Brain microvascular endothelial cell (primary cell): ENCODE results near the gene PGPEP1.

Source experiments
- DNase-seq: peaks from one replicate; pipeline ENCODE4 v3.0.0-alpha.2; 2020
- H3K27ac ChIP-seq: fragments of 250-450 bp; sonication (Bioruptor Pico); 2 replicates; pipeline ENCODE4 v1.5.1; 2020; ENCODE audit warnings: mild to moderate bottlenecking, moderate library complexity
- H3K27me3 ChIP-seq: fragments of 250-450 bp; sonication (Bioruptor Pico); replicated peaks from 2 replicates; pipeline ENCODE4 v1.5.1; 2020; ENCODE audit warnings: mild to moderate bottlenecking
- H3K36me3 ChIP-seq: fragments of 250-450 bp; sonication (Bioruptor Pico); replicated peaks from 2 replicates; pipeline ENCODE4 v1.5.1; 2020; ENCODE audit warnings: mild to moderate bottlenecking
- H3K4me3 ChIP-seq: 2 replicates; pipeline ENCODE4 v1.5.1; 2011; ENCODE audit warnings: low read depth, mild to moderate bottlenecking, control low read depth, low read length, moderate library complexity
- in situ Hi-C: cut with HindIII; loops from 2 replicates; pipeline ENCODE4 v1.10.0; 2017; ENCODE audit warnings: low sequenced_read_pairs, low pct_ligation_motif_present
- TF ChIP-seq, protein P1 (sequence below): IDR thresholded peaks from 2 replicates; pipeline ENCODE4 v1.5.1; 2011; ENCODE audit warnings: low read depth, mild to moderate bottlenecking, moderate library complexity, low read length, control low read depth, inconsistent platforms; ENCODE audit errors: missing control alignments

Gene PGPEP1

DNA sequence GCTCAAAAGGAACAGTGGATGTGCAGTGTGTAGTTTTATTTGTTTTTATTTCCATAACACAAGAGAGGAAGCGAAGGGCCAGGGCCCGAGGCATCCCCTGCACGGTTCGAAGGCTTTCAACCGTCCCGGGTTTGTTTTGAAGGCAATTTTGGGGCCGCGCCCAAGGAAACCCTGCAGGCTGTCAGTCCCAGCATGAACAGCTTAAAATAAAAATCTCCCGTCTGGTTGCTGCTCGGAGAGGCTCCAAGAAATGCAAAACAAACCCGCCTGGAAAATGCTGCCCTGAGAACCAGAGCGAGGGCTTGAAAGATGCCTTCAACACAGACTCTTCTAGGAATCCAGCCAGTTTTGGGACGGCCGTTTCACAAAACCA is 33.5 kb upstream of the PGPEP1 start:
- H3K27me3 ChIP-seq, result no peaks in the 10 kb centered on the region
- DNase-seq, result no peak
- in situ Hi-C loops, result no loop called here
- TF ChIP-seq, protein P1, sequence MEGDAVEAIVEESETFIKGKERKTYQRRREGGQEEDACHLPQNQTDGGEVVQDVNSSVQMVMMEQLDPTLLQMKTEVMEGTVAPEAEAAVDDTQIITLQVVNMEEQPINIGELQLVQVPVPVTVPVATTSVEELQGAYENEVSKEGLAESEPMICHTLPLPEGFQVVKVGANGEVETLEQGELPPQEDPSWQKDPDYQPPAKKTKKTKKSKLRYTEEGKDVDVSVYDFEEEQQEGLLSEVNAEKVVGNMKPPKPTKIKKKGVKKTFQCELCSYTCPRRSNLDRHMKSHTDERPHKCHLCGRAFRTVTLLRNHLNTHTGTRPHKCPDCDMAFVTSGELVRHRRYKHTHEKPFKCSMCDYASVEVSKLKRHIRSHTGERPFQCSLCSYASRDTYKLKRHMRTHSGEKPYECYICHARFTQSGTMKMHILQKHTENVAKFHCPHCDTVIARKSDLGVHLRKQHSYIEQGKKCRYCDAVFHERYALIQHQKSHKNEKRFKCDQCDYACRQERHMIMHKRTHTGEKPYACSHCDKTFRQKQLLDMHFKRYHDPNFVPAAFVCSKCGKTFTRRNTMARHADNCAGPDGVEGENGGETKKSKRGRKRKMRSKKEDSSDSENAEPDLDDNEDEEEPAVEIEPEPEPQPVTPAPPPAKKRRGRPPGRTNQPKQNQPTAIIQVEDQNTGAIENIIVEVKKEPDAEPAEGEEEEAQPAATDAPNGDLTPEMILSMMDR, result no peak
- no peak overlapping the region for H3K4me3 ChIP-seq
- H3K27ac ChIP-seq, result no peak overlapping the region
- H3K36me3 ChIP-seq, result peaks cover 4% of the 10 kb centered on the region

DNA sequence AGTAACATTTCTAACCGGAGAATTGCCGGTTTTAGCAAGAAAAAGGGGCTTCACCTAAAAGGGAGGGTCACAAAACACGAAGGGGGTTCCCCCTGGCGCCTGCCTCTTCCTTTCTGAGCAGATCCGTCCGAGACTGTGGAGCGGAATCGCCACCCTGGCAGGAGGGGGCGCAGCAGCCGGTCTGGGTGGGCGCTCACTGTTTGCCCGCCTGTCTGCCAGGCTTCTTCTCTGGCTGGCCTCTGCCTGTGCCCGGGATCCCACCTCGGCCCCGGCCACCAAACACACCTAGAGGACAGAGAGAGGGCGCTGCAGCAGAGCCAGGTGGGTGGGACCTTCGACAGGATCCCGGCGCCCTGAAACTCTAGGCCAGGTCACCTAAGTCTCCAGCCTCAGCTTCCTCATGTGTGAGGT is 33.1 kb upstream of the PGPEP1 start:
- TF ChIP-seq, protein P1, result no peak
- H3K27ac ChIP-seq, result no peak overlapping the region
- in situ Hi-C loops, result no loop called here
- H3K27me3 ChIP-seq, result no peaks in the 10 kb centered on the region
- no peak overlapping the region for H3K4me3 ChIP-seq
- no peak for DNase-seq
- peaks cover 7% of the 10 kb centered on the region for H3K36me3 ChIP-seq

DNA sequence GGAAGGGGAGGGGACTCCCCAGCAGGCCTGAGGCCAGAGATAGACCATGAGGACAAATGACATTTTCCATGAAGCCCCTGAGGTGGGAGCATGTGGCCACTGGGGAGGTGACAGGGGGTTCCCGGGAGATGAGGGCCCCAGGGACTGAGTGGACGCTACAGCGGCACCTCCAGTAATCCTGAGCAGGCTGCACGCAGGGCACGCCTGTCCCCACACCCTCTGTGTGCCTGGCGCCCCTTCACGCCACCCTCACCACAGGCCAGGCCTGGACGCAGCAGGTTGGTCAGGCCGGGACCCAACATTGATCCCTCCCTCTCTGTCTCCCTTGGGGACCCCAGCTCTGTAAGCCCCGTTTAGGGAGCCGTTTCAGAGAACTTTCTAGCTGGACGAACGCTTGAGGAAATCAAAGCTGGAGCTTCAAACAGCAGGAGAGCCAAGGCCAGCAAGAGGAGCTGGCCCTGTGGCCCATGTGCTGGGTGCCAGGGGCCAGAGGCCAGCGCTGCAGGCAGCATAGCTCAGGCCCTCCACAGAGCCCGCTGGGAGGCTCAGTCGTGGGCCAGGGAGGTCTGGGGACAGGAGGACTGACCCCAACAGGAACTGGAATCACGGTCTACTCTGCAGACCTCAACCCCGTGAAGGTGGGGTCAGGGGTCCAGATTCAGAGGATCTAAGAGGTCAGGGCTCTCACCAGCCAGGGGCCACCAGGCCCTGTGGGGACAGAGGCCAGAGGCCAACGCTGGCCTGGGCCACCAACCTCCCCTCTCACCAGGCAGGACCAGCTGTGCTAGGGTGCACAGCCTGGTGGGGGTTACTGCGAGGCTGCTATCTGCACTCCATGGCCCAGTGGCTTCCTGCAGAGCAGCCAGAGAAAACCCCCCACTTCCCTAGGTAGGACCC is 32.1 kb upstream of the PGPEP1 start:
- H3K27ac ChIP-seq, result no peak overlapping the region
- TF ChIP-seq, protein P1, result no peak
- in situ Hi-C loops, result no loop called here
- peaks cover 10% of the 10 kb centered on the region for H3K36me3 ChIP-seq
- H3K4me3 ChIP-seq, result no peak overlapping the region
- H3K27me3 ChIP-seq, result no peaks in the 10 kb centered on the region
- no peak for DNase-seq

DNA sequence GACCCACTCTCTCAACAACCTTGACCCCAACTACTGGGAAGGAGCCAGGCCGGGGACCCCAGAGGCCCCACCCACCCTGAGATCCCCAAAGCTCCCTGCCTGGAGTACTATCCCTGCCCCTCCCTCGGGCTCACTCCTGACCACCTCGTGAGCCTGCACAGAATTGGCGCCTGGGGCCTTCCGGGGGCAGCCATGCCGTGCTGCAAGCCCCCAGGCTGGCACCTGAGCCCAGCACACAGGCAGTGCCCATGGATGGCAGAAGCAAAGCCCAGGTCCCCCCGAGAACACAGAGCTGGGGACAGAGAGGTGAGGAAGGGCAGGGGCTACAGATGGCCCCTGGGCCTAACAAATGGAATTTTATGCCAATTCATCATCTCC is 31.5 kb upstream of the PGPEP1 start:
- TF ChIP-seq, protein P1, result no peak
- Histone ChIP-seq H3K27me3 (no peaks in the 10 kb centered on the region), H3K36me3 (peaks cover 10% of the 10 kb centered on the region), H3K27ac (no peak overlapping the region), H3K4me3 (no peak overlapping the region)
- DNase-seq, result no peak
- in situ Hi-C loops, result no loop called here

DNA sequence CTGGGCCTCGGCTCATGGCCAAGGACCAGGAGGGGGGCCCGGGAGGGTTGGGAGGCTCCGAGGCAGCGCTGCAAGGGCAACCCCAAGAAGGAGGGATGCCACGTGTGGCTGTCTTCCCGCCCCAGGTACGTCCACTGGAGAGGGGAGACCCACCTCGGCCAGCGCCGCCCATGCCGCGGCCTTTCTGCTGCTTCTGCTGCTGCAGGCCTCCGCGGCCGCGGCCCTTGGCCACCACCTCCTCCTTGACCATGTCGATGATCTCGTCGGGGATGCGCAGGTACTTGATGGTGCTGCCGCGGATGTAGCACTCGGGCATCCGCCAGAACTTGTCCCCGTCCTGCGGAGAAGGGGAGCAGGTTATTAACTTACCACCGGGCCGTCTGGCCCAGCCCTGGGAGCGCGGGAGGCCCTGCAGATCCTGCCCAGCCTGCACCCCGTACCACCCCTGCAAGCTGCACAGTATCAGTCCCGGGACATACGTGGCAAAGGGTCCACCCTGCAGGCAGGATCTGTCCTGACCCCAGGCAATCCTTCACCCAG is 30.8 kb upstream of the PGPEP1 start:
- TF ChIP-seq, protein P1, result no peak
- Histone ChIP-seq H3K27ac (no peak overlapping the region), H3K36me3 (peaks cover 10% of the 10 kb centered on the region), H3K4me3 (no peak overlapping the region), H3K27me3 (no peaks in the 10 kb centered on the region)
- in situ Hi-C loops, result no loop called here
- no peak for DNase-seq
